ENCODE measurements around the gene RHOF. TPM values are rescaled to one million over a fixed set of nuclear protein-coding genes. Genes with fewer than 3 reads are reported as not detected.

Gene RHOF
- total RNA-seq, 1 experiment from 2014 or later, result 232 TPM

GRCh38 chr12:121806009-121806545 lies 12.6 kb upstream of the RHOF start:
- BruUV-seq (replicated peaks), result no TSS peak
- TF ChIP-seq CTCF (conservative IDR thresholded peaks at IDR 0.05; ENCODE audit: low read depth, low read length), result no peak
- TF ChIP-seq EZH2 (IDR thresholded peaks at IDR 0.05; ENCODE audit: low read length, unreplicated experiment), result no peak
- TF ChIP-seq EZH2phosphoT487 (IDR thresholded peaks at IDR 0.05; ENCODE audit: borderline replicate concordance, low read length), result no peak
- DNase-seq (no peak), ATAC-seq (no peak)
- Histone ChIP-seq H2AFZ (ENCODE audit: low read length) (peak overlapping the region; percentile 25; the same call in 1 of the 2 replicates), H3F3A (ENCODE audit: low read length, unreplicated experiment) (no peaks in the 10 kb centered on the region), H3K36me3 (ENCODE audit: low read depth, low read length) (peaks cover 15% of the 10 kb centered on the region; the same call in 1 of the 2 replicates), H3K9me3 (ENCODE audit: low read length) (no peaks in the 10 kb centered on the region), H3K27me3 (ENCODE audit: low read length) (no peaks in the 10 kb centered on the region), H3K4me3 (ENCODE audit: low read length) (peak overlapping the region; percentile 71), H3K4me2 (ENCODE audit: low read length) (peak overlapping the region; percentile 85), H3K9me2 (replicated peaks; ENCODE audit: low read length) (no peaks in the 10 kb centered on the region), H3K27ac (ENCODE audit: low read length) (no peak overlapping the region), H4K20me1 (ENCODE audit: low read length) (peaks cover 9% of the 10 kb centered on the region; the same call in 1 of the 2 replicates), H3K79me2 (ENCODE audit: low read length) (peaks cover 94% of the 10 kb centered on the region), H3K4me1 (ENCODE audit: insufficient read depth, low read length) (peaks cover 30% of the 10 kb centered on the region), H3K9ac (ENCODE audit: low read length) (peak overlapping the region; percentile 79)
- ChIA-PET CTCF (interaction anchor here (2.7 kb wide), 1 partner anchor 11 kb away, joined by 29 read pairs; no protein-coding TSS in a partner anchor), POLR2A (ENCODE audit: unreplicated experiment) (interaction anchor here (0.6 kb wide), 1 partner anchor 22 kb away, joined by 4 read pairs; no protein-coding TSS in a partner anchor)
- intact Hi-C loops (cut with micrococcal nuclease), result no loop called here

- no peak for ATAC-seq
- peak; percentile 23 for DNase-seq
- Histone ChIP-seq H3K4me3 (ENCODE audit: low read length) (peak overlapping the region; percentile 71), H3K79me2 (ENCODE audit: low read length) (peaks cover 92% of the 10 kb centered on the region), H3K9ac (ENCODE audit: low read length) (peak overlapping the region; percentile 79), H3K9me2 (replicated peaks; ENCODE audit: low read length) (no peaks in the 10 kb centered on the region), H3F3A (ENCODE audit: low read length, unreplicated experiment) (no peaks in the 10 kb centered on the region), H3K4me2 (ENCODE audit: low read length) (peak overlapping the region; percentile 85), H2AFZ (ENCODE audit: low read length) (peak overlapping the region; percentile 56; the same call in 1 of the 2 replicates), H3K4me1 (ENCODE audit: insufficient read depth, low read length) (peaks cover 27% of the 10 kb centered on the region), H3K27me3 (ENCODE audit: low read length) (no peaks in the 10 kb centered on the region), H3K27ac (ENCODE audit: low read length) (0 out of 2 replicates have a peak overlapping the region, but pooled peaks have one; percentile 18), H3K36me3 (ENCODE audit: low read depth, low read length) (peaks cover 11% of the 10 kb centered on the region; the same call in 1 of the 2 replicates), H4K20me1 (ENCODE audit: low read length) (peaks cover 4% of the 10 kb centered on the region; the same call in 1 of the 2 replicates), H3K9me3 (ENCODE audit: low read length) (no peaks in the 10 kb centered on the region)
- BruUV-seq (replicated peaks), result no TSS peak
- no peak for TF ChIP-seq CTCF (conservative IDR thresholded peaks at IDR 0.05; ENCODE audit: low read depth, low read length)
- TF ChIP-seq EZH2 (IDR thresholded peaks at IDR 0.05; ENCODE audit: low read length, unreplicated experiment), result no peak
- no peak for TF ChIP-seq EZH2phosphoT487 (IDR thresholded peaks at IDR 0.05; ENCODE audit: borderline replicate concordance, low read length)
- CTCF ChIA-PET, result interaction anchor here (2.7 kb wide), 1 partner anchor 10 kb away, joined by 29 read pairs; no protein-coding TSS in a partner anchor
- intact Hi-C loops (cut with micrococcal nuclease), result no loop called here
- POLR2A ChIA-PET (ENCODE audit: unreplicated experiment), result interaction anchor here (0.6 to 0.7 kb wide), 2 partner anchors 21 to 119 kb away, joined by 3 to 4 read pairs; no protein-coding TSS in a partner anchor
Observed at GRCh38 chr12:121805171-121806008, 11.9 kb upstream of the RHOF start.

Data from PC-3 (cell line).